Erythroblast (primary cell): Measurements from ENCODE around the gene OSBPL10.

Source experiments
- GATA1 ChIP-seq: IDR thresholded peaks from 2 replicates; pipeline ENCODE4 v1.6.1; 2011; ENCODE audit warnings: low read depth, mild to moderate bottlenecking, control low read depth, low read length, moderate library complexity
- POLR2A ChIP-seq: IDR thresholded peaks from 2 replicates; pipeline ENCODE4 v1.6.1; 2011; ENCODE audit warnings: mild to moderate bottlenecking, low read length

GRCh38 chr3:31952205-31952604 is 28.9 kb downstream of the OSBPL10 start:
- TF ChIP-seq POLR2A (no peak), GATA1 (no peak)
